ENCODE results near the gene GGA3.
"Not testable (repeated sequence)": the region's sequence is repeated elsewhere in the genome, so short reads cannot be mapped to it uniquely, and the experiment has no call there.

GGA3 gene

GRCh38 chr17:75208161-75208560 is 53.2 kb downstream of the GGA3 start:
- no peak overlapping the region for H3K27ac ChIP-seq (ENCODE audit: low read depth, low read length)
- no peak overlapping the region for H3K4me3 ChIP-seq (ENCODE audit: low read depth, low read length)
- no peaks in the 10 kb centered on the region for H3K9me3 ChIP-seq (ENCODE audit: control insufficient read depth, insufficient read depth, low read length)
- peaks cover 3% of the 10 kb centered on the region; the same call in 1 of the 2 replicates for H3K4me1 ChIP-seq (ENCODE audit: control insufficient read depth, insufficient read depth, low read length)
- no peaks in the 10 kb centered on the region for H3K27me3 ChIP-seq (ENCODE audit: control insufficient read depth, insufficient read depth, low read length)
- no peak overlapping the region for H3K9ac ChIP-seq (ENCODE audit: low read depth, low read length)
- peaks cover 45% of the 10 kb centered on the region for H3K36me3 ChIP-seq (ENCODE audit: control insufficient read depth, insufficient read depth, low read length)

- Histone ChIP-seq H3K36me3 (ENCODE audit: control insufficient read depth, insufficient read depth, low read length) (peaks cover 41% of the 10 kb centered on the region), H3K4me1 (ENCODE audit: control insufficient read depth, insufficient read depth, low read length) (peaks cover 3% of the 10 kb centered on the region; the same call in 1 of the 2 replicates), H3K27ac (ENCODE audit: low read depth, low read length) (no peak overlapping the region), H3K4me3 (ENCODE audit: low read depth, low read length) (no peak overlapping the region), H3K9ac (ENCODE audit: low read depth, low read length) (no peak overlapping the region), H3K9me3 (ENCODE audit: control insufficient read depth, insufficient read depth, low read length) (no peaks in the 10 kb centered on the region), H3K27me3 (ENCODE audit: control insufficient read depth, insufficient read depth, low read length) (no peaks in the 10 kb centered on the region)
Observed at GRCh38 chr17:75207760-75208159, 53.6 kb downstream of the GGA3 start.

- not testable (repeated sequence) for H3K9me3 ChIP-seq (ENCODE audit: control insufficient read depth, insufficient read depth, low read length); H3K9ac ChIP-seq (ENCODE audit: low read depth, low read length); H3K27me3 ChIP-seq (ENCODE audit: control insufficient read depth, insufficient read depth, low read length); H3K27ac ChIP-seq (ENCODE audit: low read depth, low read length); H3K4me1 ChIP-seq (ENCODE audit: control insufficient read depth, insufficient read depth, low read length); H3K4me3 ChIP-seq (ENCODE audit: low read depth, low read length)
- peaks cover 35% of the 10 kb centered on the region for H3K36me3 ChIP-seq (ENCODE audit: control insufficient read depth, insufficient read depth, low read length)
Observed at GRCh38 chr17:75207050-75207407, 54.4 kb downstream of the GGA3 start.

- Histone ChIP-seq H3K27ac (ENCODE audit: low read depth, low read length) (peak overlapping the region; percentile 99), H3K36me3 (ENCODE audit: control insufficient read depth, insufficient read depth, low read length) (peaks cover 24% of the 10 kb centered on the region), H3K4me1 (ENCODE audit: control insufficient read depth, insufficient read depth, low read length) (peaks cover 3% of the 10 kb centered on the region; the same call in 1 of the 2 replicates), H3K27me3 (ENCODE audit: control insufficient read depth, insufficient read depth, low read length) (no peaks in the 10 kb centered on the region), H3K9me3 (ENCODE audit: control insufficient read depth, insufficient read depth, low read length) (no peaks in the 10 kb centered on the region), H3K9ac (ENCODE audit: low read depth, low read length) (peak overlapping the region; percentile 96), H3K4me3 (ENCODE audit: low read depth, low read length) (peak overlapping the region; percentile 92)
Observed at GRCh38 chr17:75205793-75206163, 55.6 kb downstream of the GGA3 start.

- peaks cover 3% of the 10 kb centered on the region; the same call in 1 of the 2 replicates for H3K4me1 ChIP-seq (ENCODE audit: control insufficient read depth, insufficient read depth, low read length)
- H3K9ac ChIP-seq (ENCODE audit: low read depth, low read length): peak within 1 kb of the TSS; percentile 96
- peak within 1 kb of the TSS; percentile 92 for H3K4me3 ChIP-seq (ENCODE audit: low read depth, low read length)
- H3K36me3 ChIP-seq (ENCODE audit: control insufficient read depth, insufficient read depth, low read length): peaks cover 20% of the 10 kb centered on the region
- H3K27me3 ChIP-seq (ENCODE audit: control insufficient read depth, insufficient read depth, low read length): no peaks in the 10 kb centered on the region
- peak within 1 kb of the TSS; percentile 99 for H3K27ac ChIP-seq (ENCODE audit: low read depth, low read length)
- H3K9me3 ChIP-seq (ENCODE audit: control insufficient read depth, insufficient read depth, low read length): no peaks in the 10 kb centered on the region
Observed at GRCh38 chr17:75205037-75205792, 56.2 kb downstream of the GGA3 start, which contains the start of gene NUP85. Gene NUP85 (plus strand): TSS chr17:75205679. CDS start chr17:75205762, 83 bp downstream.

- no peaks in the 10 kb centered on the region for H3K27me3 ChIP-seq (ENCODE audit: control insufficient read depth, insufficient read depth, low read length)
- H3K27ac ChIP-seq (ENCODE audit: low read depth, low read length): no peak overlapping the region
- no peaks in the 10 kb centered on the region for H3K36me3 ChIP-seq (ENCODE audit: control insufficient read depth, insufficient read depth, low read length)
- H3K4me3 ChIP-seq (ENCODE audit: low read depth, low read length): no peak overlapping the region
- H3K4me1 ChIP-seq (ENCODE audit: control insufficient read depth, insufficient read depth, low read length): no peaks in the 10 kb centered on the region
- no peak overlapping the region for H3K9ac ChIP-seq (ENCODE audit: low read depth, low read length)
- no peaks in the 10 kb centered on the region for H3K9me3 ChIP-seq (ENCODE audit: control insufficient read depth, insufficient read depth, low read length)
Observed at GRCh38 chr17:75199886-75200618, 61.4 kb downstream of the GGA3 start.

GRCh38 chr17:75194879-75195278 is 66.5 kb downstream of the GGA3 start:
- Histone ChIP-seq H3K4me3 (ENCODE audit: low read depth, low read length) (no peak overlapping the region), H3K36me3 (ENCODE audit: control insufficient read depth, insufficient read depth, low read length) (no peaks in the 10 kb centered on the region), H3K4me1 (ENCODE audit: control insufficient read depth, insufficient read depth, low read length) (no peaks in the 10 kb centered on the region), H3K9me3 (ENCODE audit: control insufficient read depth, insufficient read depth, low read length) (no peaks in the 10 kb centered on the region), H3K27ac (ENCODE audit: low read depth, low read length) (no peak overlapping the region), H3K9ac (ENCODE audit: low read depth, low read length) (no peak overlapping the region), H3K27me3 (ENCODE audit: control insufficient read depth, insufficient read depth, low read length) (no peaks in the 10 kb centered on the region)

- no peak overlapping the region for H3K27ac ChIP-seq (ENCODE audit: low read depth, low read length)
- no peaks in the 10 kb centered on the region for H3K4me1 ChIP-seq (ENCODE audit: control insufficient read depth, insufficient read depth, low read length)
- H3K4me3 ChIP-seq (ENCODE audit: low read depth, low read length): no peak overlapping the region
- no peaks in the 10 kb centered on the region for H3K27me3 ChIP-seq (ENCODE audit: control insufficient read depth, insufficient read depth, low read length)
- H3K9me3 ChIP-seq (ENCODE audit: control insufficient read depth, insufficient read depth, low read length): no peaks in the 10 kb centered on the region
- no peak overlapping the region for H3K9ac ChIP-seq (ENCODE audit: low read depth, low read length)
- H3K36me3 ChIP-seq (ENCODE audit: control insufficient read depth, insufficient read depth, low read length): no peaks in the 10 kb centered on the region
Observed at GRCh38 chr17:75191584-75191983, 69.8 kb downstream of the GGA3 start.

GRCh38 chr17:75188614-75189013 is 72.8 kb downstream of the GGA3 start:
- H3K4me3 ChIP-seq (ENCODE audit: low read depth, low read length): no peak overlapping the region
- no peaks in the 10 kb centered on the region for H3K4me1 ChIP-seq (ENCODE audit: control insufficient read depth, insufficient read depth, low read length)
- H3K9ac ChIP-seq (ENCODE audit: low read depth, low read length): no peak overlapping the region
- no peaks in the 10 kb centered on the region for H3K27me3 ChIP-seq (ENCODE audit: control insufficient read depth, insufficient read depth, low read length)
- H3K9me3 ChIP-seq (ENCODE audit: control insufficient read depth, insufficient read depth, low read length): no peaks in the 10 kb centered on the region
- no peaks in the 10 kb centered on the region for H3K36me3 ChIP-seq (ENCODE audit: control insufficient read depth, insufficient read depth, low read length)
- no peak overlapping the region for H3K27ac ChIP-seq (ENCODE audit: low read depth, low read length)

All from HUES48 (cell line).